ENCODE data around the gene GAN.

Gene GAN

GRCh38 chr16:81390840-81391239 lies 76.1 kb downstream of the GAN start:
- no peak for DNase-seq (ENCODE audit: low read depth)
- no peak overlapping the region for H3K4me3 ChIP-seq (ENCODE audit: control insufficient read depth, low read depth, low read length)
- no peak for TF ChIP-seq CTCF (IDR thresholded peaks at IDR 0.05; ENCODE audit: control insufficient read depth, insufficient read depth, low read depth, low read length, missing control alignments)

DNA sequence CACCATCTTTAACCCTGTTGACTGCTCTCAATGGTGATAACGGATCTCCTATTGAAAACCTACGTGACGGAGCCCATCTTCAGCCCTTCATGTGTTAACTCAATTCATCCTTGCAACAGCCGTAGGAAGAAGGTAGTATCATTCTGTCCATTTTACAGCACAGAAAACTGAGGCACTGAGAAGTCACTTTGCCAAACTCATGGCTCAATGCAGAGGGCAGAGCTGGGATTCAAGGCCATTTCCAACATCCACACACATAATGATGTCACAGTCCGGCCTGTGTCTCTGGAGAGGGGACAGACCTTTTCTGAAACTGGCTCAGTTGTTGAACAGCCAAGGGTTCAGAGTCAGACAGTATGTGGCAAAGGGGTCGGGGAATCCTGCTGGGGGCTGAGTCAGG lies 77.2 kb downstream of the GAN start:
- DNase-seq (ENCODE audit: low read depth), result no peak
- no peak for TF ChIP-seq CTCF (IDR thresholded peaks at IDR 0.05; ENCODE audit: control insufficient read depth, insufficient read depth, low read depth, low read length, missing control alignments)

GRCh38 chr16:81394416-81394815 lies 79.7 kb downstream of the GAN start:
- H3K4me3 ChIP-seq (ENCODE audit: control insufficient read depth, low read depth, low read length), result no peak overlapping the region

More for the DNA sequence above, 77.2 kb downstream of the GAN start:
- no peak overlapping the region for H3K4me3 ChIP-seq (ENCODE audit: control insufficient read depth, low read depth, low read length)

DNA sequence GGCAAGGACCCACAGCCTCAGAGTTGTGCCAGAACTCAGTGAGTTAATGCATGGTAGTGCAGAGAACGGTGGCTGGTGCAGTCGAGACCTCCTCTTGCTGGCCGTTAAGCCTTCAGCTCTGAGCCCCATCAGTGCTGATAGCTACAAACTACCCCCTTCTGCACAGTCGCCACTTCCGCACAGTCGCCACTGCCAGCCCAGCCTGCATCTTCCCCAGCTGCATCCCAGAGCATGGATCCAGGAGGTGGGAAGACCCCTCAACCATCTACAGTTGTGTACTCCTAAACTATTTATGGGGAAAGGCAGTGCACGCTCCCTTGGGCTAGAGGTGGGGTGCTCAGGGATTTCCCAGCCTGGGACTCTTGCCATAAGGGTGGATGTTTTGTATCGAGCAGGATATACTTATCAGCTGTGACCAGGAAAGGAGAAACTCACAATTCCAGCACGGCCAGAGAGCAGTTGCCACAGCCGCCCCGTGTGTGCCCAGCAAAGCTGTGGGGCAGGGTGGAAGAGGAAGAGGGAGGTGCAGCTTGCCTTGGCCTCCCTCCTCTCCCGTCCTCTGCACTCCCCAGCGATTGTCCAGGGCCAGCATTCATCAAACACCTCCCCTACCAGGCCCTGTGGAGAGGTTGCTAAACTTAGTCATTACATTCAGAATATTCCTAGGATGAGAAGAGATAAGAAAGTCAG lies 80.3 kb downstream of the GAN start:
- DNase-seq (ENCODE audit: low read depth), result no peak
- no peak overlapping the region for H3K4me3 ChIP-seq (ENCODE audit: control insufficient read depth, low read depth, low read length)
- TF ChIP-seq CTCF (IDR thresholded peaks at IDR 0.05; ENCODE audit: control insufficient read depth, insufficient read depth, low read depth, low read length, missing control alignments), result no peak

More at GRCh38 chr16:81394416-81394815, 79.7 kb downstream of the GAN start:
- DNase-seq (ENCODE audit: low read depth), result no peak
- TF ChIP-seq CTCF (IDR thresholded peaks at IDR 0.05; ENCODE audit: control insufficient read depth, insufficient read depth, low read depth, low read length, missing control alignments), result no peak

- no peak for TF ChIP-seq CTCF (IDR thresholded peaks at IDR 0.05; ENCODE audit: control insufficient read depth, insufficient read depth, low read depth, low read length, missing control alignments)
- no peak overlapping the region for H3K4me3 ChIP-seq (ENCODE audit: control insufficient read depth, low read depth, low read length)
- no peak for DNase-seq (ENCODE audit: low read depth)
These were observed 82.5 kb downstream of the GAN start for GRCh38 chr16:81397058-81397878.

- TF ChIP-seq CTCF (IDR thresholded peaks at IDR 0.05; ENCODE audit: control insufficient read depth, insufficient read depth, low read depth, low read length, missing control alignments), result no peak
- no peak overlapping the region for H3K4me3 ChIP-seq (ENCODE audit: control insufficient read depth, low read depth, low read length)
- no peak for DNase-seq (ENCODE audit: low read depth)
These were observed 83.2 kb downstream of the GAN start for GRCh38 chr16:81397879-81398520.

All from AG09309 (cell line).